Stimulated activated CD4-positive, alpha-beta T cell treated with anti-CD3 and anti-CD28 coated beads, TNF-alpha, amount 100 ng/mL, for 4 hours (primary cell): Measurements from ENCODE around the gene RAB6A.
"Not testable (repeated sequence)": the region's sequence is repeated elsewhere in the genome, so short reads cannot be mapped to it uniquely, and the experiment has no call there.

Experiments
- DNase-seq, 3 experiments: peaks; one replicate each; pipeline ENCODE4 v3.0.0-alpha.2; 2020; ENCODE audit warnings: low read depth in 3 of 3

RAB6A gene

DNA sequence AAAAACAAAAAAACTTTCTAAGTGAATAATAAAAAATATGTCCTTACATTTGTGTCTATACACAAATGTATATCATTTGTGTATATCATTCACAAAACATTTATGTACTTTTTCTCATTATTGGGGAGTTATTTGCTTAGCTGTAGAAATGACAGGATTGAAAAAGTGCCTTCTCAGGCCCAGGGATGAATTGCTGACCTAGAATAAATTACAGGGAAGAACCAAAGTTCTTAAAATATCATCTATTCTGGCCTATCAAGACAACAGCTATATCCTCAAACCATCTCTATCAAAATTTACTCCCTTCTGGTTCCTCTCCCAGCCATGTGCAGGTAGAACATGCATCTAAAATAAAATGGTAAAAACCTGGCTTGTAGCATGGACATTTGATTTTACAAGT, 1.9 kb upstream of the RAB6A start:
- DNase-seq: no peak

- DNase-seq: no peak
Observed at GRCh38 chr11:73761403-73761945, 600 bp upstream of the RAB6A start.

GRCh38 chr11:73760135-73760678, 667 bp downstream of the RAB6A start:
- no peak for DNase-seq

GRCh38 chr11:73759610-73760134, 1.2 kb downstream of the RAB6A start:
- DNase-seq: no peak

DNA sequence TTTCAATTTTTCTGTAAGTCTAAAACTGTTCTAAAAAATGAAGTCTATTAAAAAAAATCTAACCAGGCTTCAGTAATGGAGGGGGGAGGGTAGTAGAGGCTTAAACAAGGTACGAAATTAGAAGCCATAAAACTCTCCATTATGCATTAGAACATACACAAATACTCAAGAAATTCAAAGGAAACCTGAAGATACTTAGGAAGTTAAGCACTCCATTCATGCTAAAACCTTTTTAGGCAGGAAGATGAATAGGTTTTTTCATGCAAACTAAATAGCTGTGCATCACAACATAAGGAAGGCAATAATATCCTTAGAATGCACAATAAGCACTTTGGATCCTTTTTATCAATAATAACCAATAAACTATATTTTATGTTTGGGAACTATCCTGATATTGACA, 2.4 kb downstream of the RAB6A start:
- no peak for DNase-seq

- DNase-seq: no peak
Observed at GRCh38 chr11:73757598-73757997, 3.3 kb downstream of the RAB6A start.

DNA sequence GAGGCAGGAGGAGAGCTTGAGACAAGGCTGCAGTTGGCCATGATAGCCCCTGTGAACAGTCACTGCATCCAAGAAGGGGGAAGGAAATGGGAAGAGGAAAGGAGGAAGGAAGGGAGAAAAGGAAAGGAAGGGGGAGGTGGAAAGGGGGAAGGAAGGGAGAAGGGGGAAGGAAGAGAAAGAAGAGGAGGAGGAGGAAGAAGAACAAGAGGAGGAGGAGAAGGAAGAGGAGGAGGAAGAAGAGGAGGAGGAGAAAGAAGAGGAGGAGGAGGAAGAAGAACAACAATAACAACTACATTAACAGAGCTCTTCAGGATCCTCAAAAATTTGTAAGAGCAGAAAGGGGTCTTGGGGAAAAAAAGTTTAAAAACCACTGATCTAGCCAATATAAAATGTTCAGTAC, 5.2 kb downstream of the RAB6A start:
- no peak for DNase-seq

- no peak for DNase-seq
Observed at GRCh38 chr11:73753938-73754337, 6.9 kb downstream of the RAB6A start.

GRCh38 chr11:73752903-73753302, 8.0 kb downstream of the RAB6A start:
- no peak for DNase-seq

GRCh38 chr11:73752216-73752867, 8.5 kb downstream of the RAB6A start:
- DNase-seq: no peak

DNA sequence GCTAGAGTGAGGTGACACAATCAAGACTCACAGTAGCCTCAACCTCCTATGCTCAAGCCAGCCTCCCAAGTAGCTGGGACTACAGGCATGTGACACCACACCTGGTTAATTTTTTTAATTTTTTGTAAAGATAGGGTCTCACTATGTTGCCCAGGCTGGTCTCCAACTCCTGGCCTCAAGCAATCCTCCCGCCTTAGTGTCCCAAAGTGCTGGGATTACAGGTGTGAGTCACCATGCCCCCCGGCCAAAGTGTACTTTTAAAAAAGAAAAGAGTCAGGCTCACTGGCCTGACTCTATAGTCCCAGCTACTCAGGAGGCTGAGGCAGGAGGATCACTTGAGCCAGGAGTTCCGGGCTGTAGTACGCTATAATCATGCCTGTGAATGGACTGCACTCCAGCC, 10.0 kb downstream of the RAB6A start:
- DNase-seq: not testable (repeated sequence)

GRCh38 chr11:73750228-73750627, 10.6 kb downstream of the RAB6A start:
- no peak for DNase-seq

DNA sequence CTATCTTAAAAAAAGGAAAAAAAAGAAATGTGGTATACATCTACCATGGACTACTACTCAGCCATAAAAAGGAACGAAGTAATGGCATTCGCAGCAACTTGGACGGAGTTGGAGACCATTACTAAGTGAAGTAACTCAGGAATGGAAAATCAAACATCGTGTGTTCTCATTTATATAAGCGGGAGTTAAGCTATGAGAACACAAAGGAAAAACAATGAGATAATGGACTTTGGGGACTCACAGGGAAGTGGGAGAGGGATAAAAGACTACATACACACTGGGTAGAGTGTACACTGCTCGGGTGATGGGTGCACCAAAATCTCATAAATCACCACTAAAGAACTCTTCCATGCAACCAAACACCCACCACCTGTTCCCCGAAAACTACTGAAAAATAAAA, 11.8 kb downstream of the RAB6A start:
- DNase-seq: no peak

GRCh38 chr11:73748300-73748699, 12.6 kb downstream of the RAB6A start:
- DNase-seq: no peak

- DNase-seq: no peak
Observed at GRCh38 chr11:73747762-73748161, 13.1 kb downstream of the RAB6A start.

GRCh38 chr11:73746701-73747100, 14.2 kb downstream of the RAB6A start:
- no peak for DNase-seq

DNA sequence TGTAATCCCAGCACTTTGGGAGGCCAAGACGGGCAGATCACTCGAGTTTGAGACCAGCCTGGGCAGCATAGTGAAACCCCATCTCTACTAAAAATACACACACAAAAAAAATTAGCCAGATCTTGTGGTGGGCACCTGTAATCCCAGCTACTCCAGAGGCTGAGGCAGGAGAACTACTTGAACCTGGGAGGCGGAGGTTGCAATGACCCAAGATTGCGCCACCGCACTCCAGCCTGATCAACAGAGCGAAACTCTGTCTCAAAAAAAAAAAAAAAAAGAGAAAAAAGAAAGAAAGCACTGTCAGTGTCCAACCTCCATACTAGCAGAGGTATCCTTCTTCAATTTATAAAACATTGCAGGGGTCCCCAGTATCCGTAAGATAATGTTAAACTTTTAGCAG, 17.8 kb downstream of the RAB6A start:
- DNase-seq: no peak

- not testable (repeated sequence) for DNase-seq
Observed at GRCh38 chr11:73735959-73736358, 24.9 kb downstream of the RAB6A start.

DNA sequence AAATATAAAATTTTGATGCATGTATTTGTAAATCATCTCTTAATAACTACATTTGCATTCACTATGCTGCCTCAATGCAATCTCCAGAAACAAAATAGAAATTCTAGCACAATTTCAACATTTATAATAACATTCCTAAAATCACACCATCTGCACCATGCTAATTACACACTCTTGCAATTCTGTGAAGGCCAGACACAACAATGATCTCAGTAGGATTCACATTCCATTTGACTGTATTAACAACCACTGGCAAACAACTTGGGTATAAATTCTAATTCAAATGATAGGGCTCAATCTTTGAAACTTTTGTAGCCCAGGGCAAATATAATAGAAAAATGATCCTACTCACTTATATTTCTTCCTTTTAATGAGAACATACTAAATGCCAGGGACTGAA, 25.9 kb downstream of the RAB6A start:
- DNase-seq: no peak

DNA sequence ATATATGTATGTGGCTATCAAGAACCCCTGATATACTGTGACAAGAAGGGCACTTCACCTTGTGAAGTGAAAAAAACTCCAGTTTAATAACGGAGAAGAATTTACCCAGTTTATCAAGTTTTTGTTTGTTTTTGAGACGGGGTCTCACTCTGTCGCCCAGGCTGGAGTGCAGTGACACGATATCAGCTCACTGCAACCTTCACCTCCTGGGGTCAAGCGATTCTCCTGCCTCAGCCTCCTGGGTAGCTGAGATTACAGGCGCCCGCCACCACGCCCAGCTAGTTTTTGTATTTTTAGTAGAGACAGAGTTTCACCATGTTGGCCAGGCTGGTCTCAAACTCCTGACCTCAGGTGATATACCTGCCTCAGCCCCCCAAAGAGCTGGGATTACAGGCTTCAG, 26.9 kb downstream of the RAB6A start:
- not testable (repeated sequence) for DNase-seq

- DNase-seq: not testable (repeated sequence)
Observed at GRCh38 chr11:73732936-73733335, 27.9 kb downstream of the RAB6A start.

DNA sequence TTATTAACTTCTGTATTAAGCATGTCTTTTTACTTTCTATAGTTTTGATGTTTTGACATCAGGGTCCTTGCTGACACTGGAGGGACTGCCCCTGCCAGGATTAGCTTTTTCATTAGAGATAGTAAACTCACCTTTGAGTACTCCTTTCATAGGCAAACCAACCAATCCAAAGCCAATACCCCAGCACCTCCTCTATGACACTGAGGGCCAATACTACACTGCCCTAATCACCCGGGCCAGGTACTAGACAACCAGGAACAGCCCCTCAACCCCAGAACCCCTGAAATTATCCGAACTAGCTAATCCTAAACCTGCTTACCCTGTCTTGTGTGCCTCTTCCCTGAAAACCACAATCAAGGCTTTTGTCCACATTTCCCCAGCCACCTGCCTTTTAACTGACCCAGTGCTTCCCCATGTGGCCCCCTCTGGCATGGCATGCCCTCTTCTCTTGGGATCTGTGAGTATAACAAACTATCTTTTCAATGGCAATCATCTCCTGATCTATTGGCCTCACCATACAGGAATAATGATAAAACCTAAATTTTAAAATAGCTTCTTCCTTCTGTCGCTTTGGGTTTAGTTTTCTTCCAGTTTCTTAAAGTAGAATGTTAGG, 31.2 kb downstream of the RAB6A start:
- DNase-seq: no peak

DNA sequence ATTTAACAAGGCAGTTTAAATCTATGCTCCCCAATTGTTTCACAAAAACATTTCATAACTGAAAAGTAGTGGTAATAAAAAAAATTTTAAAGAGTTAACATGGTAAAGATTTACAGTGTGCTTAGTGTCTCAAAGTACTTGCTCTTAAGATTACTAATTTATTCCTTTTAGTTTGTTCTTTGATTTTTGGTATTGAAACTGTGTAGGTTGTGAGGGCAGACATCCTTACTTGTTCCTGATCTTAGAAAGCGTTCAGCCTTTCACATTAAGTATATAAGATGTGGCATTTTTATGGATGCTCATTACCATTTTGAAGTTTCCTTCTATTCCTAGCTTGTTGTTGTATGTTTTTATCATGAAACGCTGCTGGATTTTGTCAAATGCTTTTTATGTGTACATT, 32.9 kb downstream of the RAB6A start:
- DNase-seq: no peak
